ENCODE results near the gene BTF3.

- TF ChIP-seq MAX (IDR thresholded peaks at IDR 0.05; ENCODE audit: insufficient read depth, insufficient read length) (no peak), POLR2A (IDR thresholded peaks at IDR 0.05; ENCODE audit: low read depth, low read length) (no peak), CTCF (IDR thresholded peaks at IDR 0.05; ENCODE audit: extremely low read depth in 1 of 2, insufficient read depth in 1 of 2, low read depth in 1 of 2, low read length in 2 of 2) (no peak), JUN (IDR thresholded peaks at IDR 0.05; ENCODE audit: borderline replicate concordance, insufficient read depth, insufficient read length, low read depth) (no peak), EZH2 (IDR thresholded peaks at IDR 0.05; ENCODE audit: borderline replicate concordance, low read depth, low read length, severe bottlenecking) (no peak), POLR2AphosphoS5 (IDR thresholded peaks at IDR 0.05; ENCODE audit: insufficient read depth, low read depth, low read length) (no peak), MYC (IDR thresholded peaks at IDR 0.05; ENCODE audit: low read depth, low read length) (no peak)
These were observed 8.2 kb upstream of the BTF3 start for GRCh38 chr5:73490088-73490487.

Measured in endothelial cell of umbilical vein (primary cell).